ACC112 (cell line): Measurements from ENCODE around the gene RBM45.
A peak's percentile ranks its signal among the peaks of the same experiment; 100 is the strongest.
"Not testable (repeated sequence)": the region's sequence is repeated elsewhere in the genome, so short reads cannot be mapped to it uniquely, and the experiment has no call there.

Source experiments
- H2AFZ ChIP-seq: fragments of 200-600 bp; sonication (generic); one replicate; pipeline ENCODE4 v1.6.0; 2017; ENCODE audit warnings: antibody characterized with exemption, low read length; ENCODE audit not compliant: unreplicated experiment
- H3K27ac ChIP-seq: fragments of 200-600 bp; sonication (generic); 2 replicates; pipeline ENCODE4 v1.5.1; 2014; ENCODE audit warnings: low read depth, mild to moderate bottlenecking, antibody characterized with exemption, low read length, moderate library complexity
- H3K27me3 ChIP-seq: fragments of 200-600 bp; sonication (generic); 2 replicates; pipeline ENCODE4 v1.6.1; 2014; ENCODE audit warnings: mild to moderate bottlenecking, antibody characterized with exemption, low read length, moderate library complexity, mixed read lengths; ENCODE audit not compliant: insufficient read depth
- H3K36me3 ChIP-seq: fragments of 200-600 bp; sonication (generic); 2 replicates; pipeline ENCODE4 v1.6.1; 2016; ENCODE audit warnings: mild to moderate bottlenecking, antibody characterized with exemption, low read length, moderate library complexity, mixed read lengths; ENCODE audit not compliant: insufficient read depth
- H3K4me1 ChIP-seq: fragments of 200-600 bp; sonication (generic); one replicate; pipeline ENCODE4 v1.6.1; 2016; ENCODE audit warnings: low read length, mixed read lengths; ENCODE audit not compliant: insufficient read depth, unreplicated experiment, control insufficient read depth
- H3K4me3 ChIP-seq: fragments of 200-600 bp; sonication (generic); 2 replicates; pipeline ENCODE4 v1.5.1; 2014; ENCODE audit warnings: mild to moderate bottlenecking, low read depth, low read length
- H3K79me2 ChIP-seq: fragments of 200-600 bp; sonication (generic); one replicate; pipeline ENCODE4 v1.6.0; 2016; ENCODE audit warnings: low read length; ENCODE audit not compliant: control insufficient read depth, unreplicated experiment, insufficient read depth

The RBM45 gene

DNA sequence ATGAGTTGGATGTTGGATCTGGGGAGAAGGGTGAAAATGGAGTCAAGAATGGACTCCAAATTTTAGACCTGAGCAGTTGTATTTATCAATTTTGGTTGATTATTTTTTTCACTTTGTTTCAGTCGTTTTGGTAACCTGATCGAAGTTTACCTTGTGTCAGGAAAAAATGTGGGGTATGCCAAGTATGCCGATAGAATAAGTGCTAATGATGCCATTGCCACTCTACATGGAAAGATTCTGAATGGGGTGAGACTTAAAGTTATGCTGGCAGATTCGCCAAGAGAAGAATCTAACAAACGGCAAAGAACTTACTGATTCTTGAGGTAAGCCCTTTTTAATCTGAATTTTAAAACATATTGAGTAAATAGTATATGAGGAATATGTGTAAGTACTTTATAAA is 13.6 kb downstream of the RBM45 start:
- H2AFZ ChIP-seq, result no peak overlapping the region
- no peaks in the 10 kb centered on the region for H3K36me3 ChIP-seq
- no peaks in the 10 kb centered on the region for H3K4me1 ChIP-seq
- no peak overlapping the region for H3K27ac ChIP-seq
- H3K4me3 ChIP-seq, result no peak overlapping the region
- H3K27me3 ChIP-seq, result no peaks in the 10 kb centered on the region
- no peaks in the 10 kb centered on the region for H3K79me2 ChIP-seq

DNA sequence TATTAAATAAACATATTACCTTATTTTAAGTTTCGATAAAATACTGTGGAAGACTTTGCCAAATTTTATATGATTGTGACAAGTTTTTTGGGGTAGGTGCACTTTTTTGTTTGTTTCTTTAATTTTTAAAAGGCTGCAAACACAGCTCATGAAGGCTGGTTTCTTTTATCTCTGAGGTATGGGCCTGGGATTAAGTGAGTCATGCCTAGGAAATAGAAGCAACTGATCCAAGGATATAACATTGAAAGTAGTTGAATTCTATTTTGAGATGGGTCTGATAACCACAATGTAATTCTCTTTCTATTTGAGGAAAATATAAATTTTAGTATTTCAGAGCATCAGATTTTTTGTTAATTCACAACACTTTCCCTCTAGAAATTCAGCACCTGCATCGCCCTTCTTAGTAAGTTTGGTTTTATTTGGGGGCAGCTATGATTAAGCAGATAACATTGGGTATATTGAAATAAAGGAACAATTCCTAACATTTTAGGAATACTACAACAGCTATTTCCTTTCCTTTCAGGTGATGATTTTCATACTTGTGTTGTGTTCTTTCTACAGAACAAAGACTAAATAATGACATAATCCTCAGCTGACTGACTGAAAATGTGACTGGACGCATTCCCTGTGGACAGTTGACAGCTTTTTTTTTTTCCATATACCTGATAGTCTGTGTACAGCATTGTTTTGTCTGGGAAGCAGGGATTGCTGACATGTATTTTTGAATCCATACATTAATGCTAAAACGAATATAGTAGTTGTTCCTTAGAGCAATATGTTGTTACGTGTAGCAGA is 16.8 kb downstream of the RBM45 start:
- Histone ChIP-seq H3K4me1 (no peaks in the 10 kb centered on the region), H3K4me3 (no peak overlapping the region), H3K36me3 (no peaks in the 10 kb centered on the region), H2AFZ (no peak overlapping the region), H3K27ac (no peak overlapping the region), H3K27me3 (no peaks in the 10 kb centered on the region), H3K79me2 (no peaks in the 10 kb centered on the region)

GRCh38 chr2:178136321-178137025 is 24.2 kb downstream of the RBM45 start:
- no peaks in the 10 kb centered on the region for H3K79me2 ChIP-seq

GRCh38 chr2:178142274-178143065 is 30.2 kb downstream of the RBM45 start:
- no peak overlapping the region for H3K27ac ChIP-seq
- H3K4me3 ChIP-seq, result no peak overlapping the region
- H3K36me3 ChIP-seq, result no peaks in the 10 kb centered on the region

More at GRCh38 chr2:178136321-178137025, 24.2 kb downstream of the RBM45 start:
- H3K4me1 ChIP-seq, result no peaks in the 10 kb centered on the region
- no peak overlapping the region for H3K4me3 ChIP-seq
- H3K36me3 ChIP-seq, result no peaks in the 10 kb centered on the region
- H3K27me3 ChIP-seq, result no peaks in the 10 kb centered on the region
- H3K27ac ChIP-seq, result no peak overlapping the region
- no peak overlapping the region for H2AFZ ChIP-seq

GRCh38 chr2:178143481-178143880 is 31.2 kb downstream of the RBM45 start:
- no peaks in the 10 kb centered on the region for H3K4me1 ChIP-seq
- no peak overlapping the region for H2AFZ ChIP-seq
- no peaks in the 10 kb centered on the region for H3K36me3 ChIP-seq

More at GRCh38 chr2:178142274-178143065, 30.2 kb downstream of the RBM45 start:
- no peaks in the 10 kb centered on the region for H3K79me2 ChIP-seq
- H2AFZ ChIP-seq, result peak overlapping the region; percentile 36
- no peaks in the 10 kb centered on the region for H3K4me1 ChIP-seq
- H3K27me3 ChIP-seq, result no peaks in the 10 kb centered on the region

GRCh38 chr2:178152033-178152432 is 39.8 kb downstream of the RBM45 start:
- no peaks in the 10 kb centered on the region for H3K36me3 ChIP-seq
- H3K4me3 ChIP-seq, result no peak overlapping the region
- H3K79me2 ChIP-seq, result no peaks in the 10 kb centered on the region
- H3K27me3 ChIP-seq, result no peaks in the 10 kb centered on the region
- H3K4me1 ChIP-seq, result no peaks in the 10 kb centered on the region
- no peak overlapping the region for H2AFZ ChIP-seq
- H3K27ac ChIP-seq, result no peak overlapping the region

More at GRCh38 chr2:178143481-178143880, 31.2 kb downstream of the RBM45 start:
- H3K79me2 ChIP-seq, result no peaks in the 10 kb centered on the region
- H3K4me3 ChIP-seq, result no peak overlapping the region
- H3K27ac ChIP-seq, result no peak overlapping the region
- no peaks in the 10 kb centered on the region for H3K27me3 ChIP-seq

GRCh38 chr2:178152542-178152941 is 40.3 kb downstream of the RBM45 start:
- no peaks in the 10 kb centered on the region for H3K36me3 ChIP-seq
- no peaks in the 10 kb centered on the region for H3K4me1 ChIP-seq
- H2AFZ ChIP-seq, result no peak overlapping the region
- H3K4me3 ChIP-seq, result no peak overlapping the region
- H3K27me3 ChIP-seq, result no peaks in the 10 kb centered on the region
- H3K27ac ChIP-seq, result no peak overlapping the region
- no peaks in the 10 kb centered on the region for H3K79me2 ChIP-seq

DNA sequence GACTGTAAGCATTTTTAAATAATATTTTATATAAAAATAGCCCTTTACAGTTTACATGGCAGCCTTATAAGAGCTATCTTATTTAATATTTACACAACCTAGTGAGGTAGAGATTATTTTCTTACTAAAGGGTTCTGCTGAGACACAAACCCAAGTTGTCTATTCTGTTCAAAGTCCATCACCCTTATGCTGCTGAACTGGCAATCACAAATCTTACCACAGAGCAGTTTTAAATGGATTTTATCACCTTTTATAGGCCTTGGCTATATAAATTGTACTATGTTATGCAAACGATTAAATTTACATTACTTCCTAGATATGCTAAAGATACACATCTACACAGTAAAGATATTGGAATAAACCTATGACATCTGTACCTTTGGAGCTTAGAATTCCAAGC is 40.7 kb downstream of the RBM45 start:
- Histone ChIP-seq H2AFZ (no peak overlapping the region), H3K36me3 (no peaks in the 10 kb centered on the region)

DNA sequence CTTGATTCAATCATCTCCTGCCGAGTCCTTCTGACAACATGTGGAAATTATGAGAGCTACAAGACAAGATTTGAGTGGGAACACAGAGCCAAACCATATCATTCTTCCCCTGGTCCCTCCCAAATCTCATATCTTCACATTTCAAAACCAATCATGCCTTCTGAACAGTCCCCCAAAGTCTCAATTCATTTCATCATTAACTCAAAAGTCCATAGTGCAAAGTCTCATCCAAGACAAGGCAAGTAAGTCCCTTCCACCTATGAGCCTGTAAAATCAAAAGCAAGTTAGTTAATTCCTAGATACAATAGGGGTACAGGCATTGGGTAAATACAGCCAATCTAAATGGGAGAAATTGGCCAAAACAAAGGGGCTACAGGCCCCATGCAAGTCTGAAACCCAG is 41.6 kb downstream of the RBM45 start:
- H3K27ac ChIP-seq, H3K4me1 ChIP-seq, H3K27me3 ChIP-seq, H3K4me3 ChIP-seq, H3K36me3 ChIP-seq, H2AFZ ChIP-seq, H3K79me2 ChIP-seq: not testable (repeated sequence)

More for the DNA sequence above, 40.7 kb downstream of the RBM45 start:
- Histone ChIP-seq H3K27ac (no peak overlapping the region), H3K4me3 (no peak overlapping the region), H3K4me1 (no peaks in the 10 kb centered on the region), H3K27me3 (no peaks in the 10 kb centered on the region), H3K79me2 (no peaks in the 10 kb centered on the region)

DNA sequence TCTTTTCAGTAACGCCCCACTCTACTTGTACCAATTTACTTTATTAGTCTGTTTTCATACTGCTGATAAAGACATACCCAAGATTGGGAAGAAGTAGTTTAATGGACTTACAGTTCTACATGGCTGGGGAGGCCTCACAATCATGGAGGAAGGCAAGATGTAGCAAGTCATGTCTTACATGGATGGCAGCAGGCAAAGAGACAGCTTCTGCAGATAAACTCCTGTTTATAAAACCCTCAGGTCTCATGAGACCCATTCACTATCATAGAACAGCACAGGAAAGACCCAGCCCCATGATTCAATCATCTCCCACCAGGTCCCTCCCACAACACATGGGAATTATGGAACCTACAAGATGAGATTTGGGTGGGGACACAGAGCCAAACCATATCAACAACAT is 43.3 kb downstream of the RBM45 start:
- Histone ChIP-seq H3K36me3 (no peaks in the 10 kb centered on the region), H3K27ac (no peak overlapping the region), H3K4me1 (no peaks in the 10 kb centered on the region), H3K4me3 (no peak overlapping the region), H3K27me3 (no peaks in the 10 kb centered on the region), H2AFZ (no peak overlapping the region), H3K79me2 (no peaks in the 10 kb centered on the region)
